GM06990 (cell line): ENCODE data around the gene RAB31.

Source experiments
- DNase-seq: peaks from one replicate; pipeline ENCODE4 v3.0.0-alpha.2; 2011; ENCODE audit not compliant: insufficient read length; ENCODE audit errors: extremely low read depth
- H3K27me3 ChIP-seq: replicated peaks from 2 replicates; pipeline ENCODE4 v1.6.0; 2011; ENCODE audit warnings: low read length; ENCODE audit not compliant: control insufficient read depth, insufficient read depth
- H3K36me3 ChIP-seq: 2 replicates; pipeline ENCODE4 v1.5.1; 2011; ENCODE audit warnings: low read length; ENCODE audit not compliant: control insufficient read depth, insufficient read depth
- H3K4me3 ChIP-seq: replicated peaks from 2 replicates; pipeline ENCODE4 v1.5.1; 2011; ENCODE audit warnings: low read depth, mild to moderate bottlenecking, control low read depth, low read length
- CTCF ChIP-seq: IDR thresholded peaks from 2 replicates; pipeline ENCODE4 v1.5.1; 2011; ENCODE audit warnings: low read length, control low read depth, mild to moderate bottlenecking, inconsistent platforms; ENCODE audit not compliant: insufficient read depth, poor library complexity, severe bottlenecking

RAB31 gene

GRCh38 chr18:9771261-9771976 is 63.3 kb downstream of the RAB31 start:
- Histone ChIP-seq H3K27me3 (no peaks in the 10 kb centered on the region), H3K36me3 (peaks cover 2% of the 10 kb centered on the region; the same call in 1 of the 2 replicates), H3K4me3 (no peak overlapping the region)
- DNase-seq = peak; percentile 62
- TF ChIP-seq CTCF = peak; percentile 78

GRCh38 chr18:9771977-9772660 is 64.0 kb downstream of the RAB31 start:
- no peaks in the 10 kb centered on the region for H3K27me3 ChIP-seq
- no peak overlapping the region for H3K4me3 ChIP-seq
- no peak for DNase-seq
- H3K36me3 ChIP-seq = peaks cover 2% of the 10 kb centered on the region; the same call in 1 of the 2 replicates
- no peak for TF ChIP-seq CTCF

GRCh38 chr18:9772847-9773677 is 65.0 kb downstream of the RAB31 start:
- no peak for DNase-seq
- Histone ChIP-seq H3K27me3 (no peaks in the 10 kb centered on the region), H3K36me3 (peaks cover 2% of the 10 kb centered on the region; the same call in 1 of the 2 replicates), H3K4me3 (no peak overlapping the region)
- no peak for TF ChIP-seq CTCF

DNA sequence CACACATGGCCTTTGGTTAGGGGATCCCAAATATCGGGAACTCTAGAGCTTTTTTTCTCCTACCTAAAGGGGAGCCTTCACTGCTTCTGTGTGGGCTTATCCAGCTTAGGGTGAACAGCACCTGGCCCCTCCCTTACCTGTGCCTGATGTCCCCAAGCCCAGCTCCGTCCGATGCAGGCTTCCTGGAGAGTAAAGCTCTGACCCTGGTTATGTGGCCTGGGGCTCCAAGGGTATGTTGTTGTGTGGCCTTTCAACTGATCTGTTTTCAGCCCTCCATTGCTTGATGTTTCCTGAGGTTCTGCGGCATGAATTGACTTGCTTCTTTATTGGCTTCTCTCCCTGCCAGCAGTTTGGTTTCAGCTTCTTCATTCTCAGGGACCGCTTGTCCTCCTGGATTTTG is 66.0 kb downstream of the RAB31 start:
- no peaks in the 10 kb centered on the region for H3K27me3 ChIP-seq
- DNase-seq = no peak
- no peak for TF ChIP-seq CTCF

DNA sequence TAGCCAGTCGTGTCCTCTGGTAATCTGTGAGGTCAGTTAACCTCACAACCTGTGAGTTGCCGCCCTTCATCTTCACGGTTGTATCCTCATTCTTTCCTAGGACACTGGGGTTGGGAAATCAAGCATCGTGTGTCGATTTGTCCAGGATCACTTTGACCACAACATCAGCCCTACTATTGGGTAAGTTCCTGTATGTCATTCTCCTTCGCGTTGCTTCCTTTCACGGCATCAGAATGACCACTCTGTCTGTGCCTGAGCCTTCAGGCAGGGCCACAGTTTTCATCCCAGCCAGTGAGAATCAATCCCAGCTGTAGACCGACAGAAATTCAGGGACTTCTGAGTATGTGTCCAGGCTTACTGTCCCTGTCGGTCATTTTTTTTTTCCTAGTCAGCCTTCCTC is 67.1 kb downstream of the RAB31 start:
- Histone ChIP-seq H3K36me3 (peaks cover 2% of the 10 kb centered on the region; the same call in 1 of the 2 replicates), H3K4me3 (no peak overlapping the region), H3K27me3 (no peaks in the 10 kb centered on the region)
- DNase-seq = no peak
- TF ChIP-seq CTCF = no peak

More for the DNA sequence above, 66.0 kb downstream of the RAB31 start:
- H3K36me3 ChIP-seq = peaks cover 2% of the 10 kb centered on the region; the same call in 1 of the 2 replicates
- H3K4me3 ChIP-seq = no peak overlapping the region
